A549 treated with CpdA at 1 μM for 4 hours (cell line): Measurements from ENCODE around the gene IGHMBP2. TPM values are rescaled to one million over a fixed set of nuclear protein-coding genes. Genes with fewer than 3 reads are reported as not detected.

Experiments
- total RNA-seq: library from RNA; stranded (reverse); fragments of 200-300 nt; extraction: Qiagen RNA extraction; gene quantifications from 5 replicates; pipeline ENCODE4 v1.2.3, GENCODE V29; 2022; ENCODE audit warnings: low read depth

The IGHMBP2 gene
- 13.4 to 16.0 TPM (median 14.6 TPM) in 5 replicates for total RNA-seq

GRCh38 chr11:68903288-68904247, at the start of gene IGHMBP2, which contains the start of gene MRPL21:
Gene IGHMBP2 (plus strand): TSS chr11:68903891. CDS start chr11:68903953, 62 bp downstream.
Gene MRPL21 (minus strand): TSS chr11:68903832. CDS start chr11:68903810, 22 bp downstream.

GRCh38 chr11:68980776-68981065, 77.0 kb downstream of the IGHMBP2 start, which contains the start of gene MRGPRD:
Gene MRGPRD (minus strand): TSS chr11:68980986. CDS start chr11:68980986, 0 bp downstream.

Other genes starting within 250 kb of the IGHMBP2 start
- gene GAL, start 219.3 kb upstream of the IGHMBP2 start, total RNA-seq, result 10.1 to 21.1 TPM (median 19.3 TPM) in 5 replicates
- 4.2 to 6.8 TPM (median 5.3 TPM) in 5 replicates for gene TESMIN, start 152.4 kb upstream of the IGHMBP2 start, total RNA-seq
- 25.8 to 30.6 TPM (median 29.6 TPM) in 5 replicates for gene CPT1A, start 62.0 kb upstream of the IGHMBP2 start, total RNA-seq
- 115 to 143 TPM (median 137 TPM) in 5 replicates for gene MRPL21, start 59 bp upstream of the IGHMBP2 start, total RNA-seq
- not detected in 5 replicates for gene MRGPRD, start 77.1 kb downstream of the IGHMBP2 start, total RNA-seq
- gene MRGPRF, start 109.4 kb downstream of the IGHMBP2 start, total RNA-seq, result 0.07 to 0.10 TPM (median 0.08 TPM) in 4 of 5 replicates, not detected in the other
- gene TPCN2, start 145.0 kb downstream of the IGHMBP2 start, total RNA-seq, result 10.3 to 13.3 TPM (median 11.7 TPM) in 5 replicates